Stimulated activated CD8-positive, alpha-beta memory T cell treated with anti-CD3 and anti-CD28 coated beads, Interleukin-7, amount 100 ng/mL, for 48 hours (primary cell): ENCODE data around the gene CRHR2.

ENCODE experiments used
- DNase-seq, 2 donors: peaks; one replicate each; pipeline ENCODE4 v3.0.0-alpha.2; 2020; ENCODE audit warnings: low read depth in 1 of 2; ENCODE audit errors: extremely low read depth in 1 of 2

Gene CRHR2

GRCh38 chr7:30707391-30708357, 25.4 kb upstream of the CRHR2 start:
- DNase-seq, result no peak

- no peak for DNase-seq
These were observed 24.7 kb upstream of the CRHR2 start for GRCh38 chr7:30706908-30707307.

DNA sequence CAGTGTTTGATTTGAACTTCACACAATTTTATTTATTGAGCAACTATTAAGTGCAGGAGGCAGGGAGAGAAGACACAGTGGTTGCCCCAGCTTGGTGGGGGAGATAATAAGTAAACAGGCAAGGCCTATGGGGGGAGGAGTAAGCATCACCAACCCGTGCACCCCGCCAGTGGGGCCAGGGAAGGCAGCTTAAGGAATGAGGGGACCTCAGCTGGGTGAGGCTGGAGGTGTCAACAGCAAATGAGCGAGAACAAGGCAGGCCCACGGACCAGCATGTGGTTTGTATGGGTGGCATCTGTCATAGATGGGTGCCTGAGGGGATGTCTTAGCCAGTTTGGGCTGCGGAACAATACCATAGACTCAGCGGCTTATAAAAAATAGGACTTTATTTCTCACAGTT, 24.1 kb upstream of the CRHR2 start:
- DNase-seq, result no peak

GRCh38 chr7:30705596-30705995, 23.3 kb upstream of the CRHR2 start:
- no peak for DNase-seq

GRCh38 chr7:30705008-30705407, 22.8 kb upstream of the CRHR2 start:
- no peak for DNase-seq

DNA sequence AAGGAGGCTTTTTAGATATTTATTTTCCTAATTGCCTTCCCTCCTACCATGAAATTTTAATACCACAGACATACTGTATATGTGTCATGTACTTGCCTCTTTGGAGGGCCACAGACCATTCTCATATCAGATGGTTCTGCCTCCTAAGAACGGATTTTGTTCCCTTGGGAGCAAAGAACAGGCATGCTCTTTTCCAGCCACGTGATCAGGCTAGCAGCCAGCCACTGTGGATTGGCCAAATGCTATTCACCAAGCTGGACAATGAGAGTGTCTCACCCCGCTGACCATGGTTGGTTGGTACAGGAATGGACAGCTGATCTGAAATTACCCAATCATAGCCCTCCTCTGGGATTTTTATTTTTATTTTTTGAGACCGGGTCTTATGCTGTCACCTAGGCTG, 21.5 kb upstream of the CRHR2 start:
- no peak for DNase-seq

DNA sequence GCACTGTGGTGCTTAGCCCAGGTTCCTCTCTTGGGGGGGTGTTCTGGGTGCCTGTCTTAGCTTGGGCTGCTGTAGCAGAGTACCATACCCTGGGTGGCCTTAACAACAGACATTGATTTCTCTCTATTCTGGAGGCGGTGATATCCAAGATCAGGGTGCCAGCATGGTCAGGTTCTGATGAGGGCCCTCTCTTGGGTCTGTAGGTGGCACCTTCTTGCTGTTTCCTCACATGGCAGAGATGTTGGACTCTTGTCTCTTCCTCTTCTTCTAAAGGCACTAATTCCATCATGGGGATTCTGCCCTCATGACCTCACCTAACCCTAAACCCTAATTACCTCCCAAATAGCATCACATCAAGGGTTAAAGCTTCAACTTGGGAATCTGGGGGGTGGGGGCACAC, 19.9 kb upstream of the CRHR2 start:
- DNase-seq, result no peak

DNA sequence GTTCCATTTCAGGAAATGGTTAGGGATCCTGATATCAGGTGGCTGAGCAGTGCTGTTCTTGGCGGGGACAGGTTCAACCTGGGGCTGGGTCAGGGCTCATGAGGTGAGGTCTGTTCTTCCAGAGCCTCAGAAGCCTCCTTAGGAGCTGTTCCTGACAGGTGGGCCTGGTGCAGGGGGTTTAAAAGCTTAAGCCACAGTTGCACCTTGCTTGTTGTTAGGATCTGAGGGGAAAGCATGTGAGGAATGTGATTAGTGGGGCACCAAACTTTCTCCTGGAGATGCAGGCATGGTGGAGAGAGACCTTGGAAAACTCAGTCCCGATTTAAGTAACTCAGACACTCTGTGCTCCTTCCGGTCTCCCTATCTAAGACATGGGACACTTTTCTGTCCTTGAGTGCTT, 18.7 kb upstream of the CRHR2 start:
- DNase-seq, result no peak

- DNase-seq, result no peak
These were observed 17.6 kb upstream of the CRHR2 start for GRCh38 chr7:30699706-30700495.

GRCh38 chr7:30698481-30698880, 16.2 kb upstream of the CRHR2 start:
- DNase-seq, result no peak

- no peak for DNase-seq
These were observed 15.6 kb upstream of the CRHR2 start for GRCh38 chr7:30697719-30698460.

DNA sequence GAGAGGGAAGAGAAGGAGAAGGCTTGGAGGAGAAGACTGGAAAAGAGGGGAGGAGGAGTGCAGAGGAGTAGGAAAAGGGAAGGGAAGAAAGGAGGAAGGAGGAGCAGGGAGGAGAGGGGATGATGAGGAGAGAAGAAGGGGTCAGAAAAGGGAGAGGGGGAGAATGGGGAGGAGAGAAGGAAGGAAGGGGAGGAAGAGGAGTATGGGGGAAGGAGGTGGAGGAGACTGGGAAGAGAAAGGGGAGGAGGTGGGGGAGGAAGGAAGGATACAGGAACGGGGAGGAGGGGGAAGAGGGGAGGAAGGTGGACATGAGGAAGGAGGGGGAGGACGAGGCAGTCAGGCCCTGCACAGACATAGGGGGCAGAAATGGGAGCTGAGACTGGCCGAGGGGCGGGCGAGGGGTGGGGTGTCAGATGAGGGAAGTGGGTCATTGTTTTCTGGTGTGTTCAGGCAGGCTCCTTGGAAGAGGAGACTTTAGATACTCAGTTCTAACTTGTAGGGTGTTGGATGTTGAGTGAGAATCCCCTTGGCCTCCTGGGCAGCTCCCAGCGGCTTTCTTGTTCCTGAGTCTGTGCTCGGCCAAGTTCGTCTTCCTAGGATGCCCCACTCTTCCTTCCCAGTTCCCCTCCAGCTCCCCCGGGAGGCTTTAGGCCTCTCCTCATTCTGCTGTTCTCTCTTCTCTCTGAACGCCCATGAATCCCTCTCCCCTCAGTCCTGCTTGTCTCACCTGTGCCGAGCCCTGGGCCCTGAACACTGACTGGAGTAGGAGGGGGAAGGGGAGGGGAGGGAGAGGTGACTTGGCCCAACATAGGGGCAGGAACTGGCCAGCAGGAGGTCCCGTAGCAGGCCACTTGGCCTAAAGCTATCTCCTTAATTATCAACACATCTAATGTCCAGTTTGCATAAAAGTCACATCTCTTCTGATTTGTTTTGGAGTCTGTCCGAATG, 12.8 kb upstream of the CRHR2 start:
- DNase-seq, result no peak

- DNase-seq, result no peak
These were observed 12.0 kb upstream of the CRHR2 start for GRCh38 chr7:30694218-30694745.

DNA sequence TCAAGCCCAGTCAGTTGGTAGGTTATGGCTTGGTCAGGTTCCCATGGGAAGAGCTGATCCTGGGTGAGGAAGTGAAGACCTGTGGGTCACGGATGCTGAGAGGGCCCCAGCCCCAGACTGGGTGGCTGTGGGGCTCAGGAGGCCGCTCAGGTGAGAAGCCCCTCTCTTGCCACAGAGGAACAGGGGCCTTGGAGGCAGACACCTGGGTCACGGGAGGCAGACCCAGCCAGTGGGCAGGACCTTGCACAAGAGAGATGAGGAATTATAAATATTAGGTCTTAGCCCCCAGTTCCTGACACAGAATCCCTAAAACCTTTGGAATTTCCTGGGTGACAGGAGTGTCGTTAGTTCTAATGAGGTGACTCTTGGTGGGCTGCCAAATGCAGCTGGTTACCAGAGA, 10.6 kb upstream of the CRHR2 start:
- no peak for DNase-seq

- no peak for DNase-seq
These were observed 10.2 kb upstream of the CRHR2 start for GRCh38 chr7:30692438-30692837.

GRCh38 chr7:30690011-30690410, 7.8 kb upstream of the CRHR2 start:
- no peak for DNase-seq

DNA sequence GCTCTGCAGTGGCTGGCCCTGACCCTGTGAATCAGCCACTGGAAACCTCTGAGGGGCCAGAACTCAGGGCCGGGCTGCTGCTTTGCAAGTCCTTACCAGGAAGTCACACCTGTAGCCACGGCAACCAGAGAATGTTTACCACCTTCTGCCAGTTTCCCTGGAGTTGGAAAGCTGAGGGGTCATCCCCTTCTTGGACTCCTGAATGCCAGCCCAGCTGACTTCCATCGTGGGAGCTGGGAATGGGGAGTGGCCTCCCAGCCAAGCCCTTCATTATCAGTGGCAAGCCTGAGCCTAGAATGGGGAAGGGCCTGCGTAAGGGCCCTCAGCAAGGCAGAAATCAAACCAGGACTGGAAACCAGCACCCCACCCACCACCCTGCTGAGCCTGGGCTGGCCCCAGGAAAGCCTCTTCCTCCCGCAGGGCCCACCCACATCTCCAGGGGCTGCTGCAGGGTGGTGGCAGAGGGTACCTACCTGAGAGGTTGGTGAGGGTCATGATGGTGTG, 6.5 kb upstream of the CRHR2 start:
- DNase-seq, result no peak

DNA sequence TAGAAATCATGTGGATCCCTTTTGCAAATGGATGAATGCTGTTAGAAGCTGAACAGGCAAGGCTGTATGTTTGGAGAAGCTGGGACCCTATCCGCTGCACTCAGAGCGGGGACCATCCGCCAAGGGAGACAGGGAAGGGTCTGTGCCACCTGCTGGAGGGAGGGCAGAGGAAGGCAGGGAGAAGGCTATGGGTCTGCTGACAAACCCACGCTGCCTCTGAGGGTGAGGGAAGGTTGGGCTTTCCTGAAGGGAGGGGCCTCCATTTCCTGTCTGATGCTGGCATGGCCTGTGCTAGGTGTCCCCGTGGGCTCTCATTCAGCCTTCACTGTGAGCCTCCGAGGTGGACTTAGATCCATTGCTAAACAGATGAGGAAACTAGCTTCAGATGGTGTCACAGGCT, 5.3 kb upstream of the CRHR2 start:
- DNase-seq, result no peak

GRCh38 chr7:30684351-30684750, 2.1 kb upstream of the CRHR2 start:
- DNase-seq, result no peak

GRCh38 chr7:30683816-30684215, 1.6 kb upstream of the CRHR2 start:
- DNase-seq, result no peak
